Measurements from ENCODE around the gene CFHR4.
A peak's percentile ranks its signal among the peaks of the same experiment; 100 is the strongest.
"Not testable (repeated sequence)": the region's sequence is repeated elsewhere in the genome, so short reads cannot be mapped to it uniquely, and the experiment has no call there.

Gene CFHR4

GRCh38 chr1:196866974-196867373 lies 20.9 kb upstream of the CFHR4 start:
- no peak overlapping the region for H3K4me3 ChIP-seq (replicated peaks in 1 of 2; ENCODE audit: low read depth in 2 of 2, low read length in 2 of 2)
- TF ChIP-seq CTCF (IDR thresholded peaks at IDR 0.05; ENCODE audit: low read depth, low read length): no peak
- no peak for DNase-seq (ENCODE audit: low read depth in 2 of 2)

- no peak for DNase-seq (ENCODE audit: low read depth in 2 of 2)
- H3K4me3 ChIP-seq (replicated peaks in 1 of 2; ENCODE audit: low read depth in 2 of 2, low read length in 2 of 2): no peak overlapping the region
- TF ChIP-seq CTCF (IDR thresholded peaks at IDR 0.05; ENCODE audit: low read depth, low read length): no peak
Observed at GRCh38 chr1:196873385-196873784, 14.5 kb upstream of the CFHR4 start.

GRCh38 chr1:196875935-196876334 lies 11.9 kb upstream of the CFHR4 start:
- H3K4me3 ChIP-seq (replicated peaks in 1 of 2; ENCODE audit: low read depth in 2 of 2, low read length in 2 of 2): no peak overlapping the region
- DNase-seq (ENCODE audit: low read depth in 2 of 2): no peak
- TF ChIP-seq CTCF (IDR thresholded peaks at IDR 0.05; ENCODE audit: low read depth, low read length): no peak

GRCh38 chr1:196877964-196878363 lies 9.9 kb upstream of the CFHR4 start:
- peak; percentile 4 to 20 for DNase-seq (ENCODE audit: low read depth in 2 of 2)
- no peak for TF ChIP-seq CTCF (IDR thresholded peaks at IDR 0.05; ENCODE audit: low read depth, low read length)
- H3K4me3 ChIP-seq (replicated peaks in 1 of 2; ENCODE audit: low read depth in 2 of 2, low read length in 2 of 2): peak overlapping the region; percentile 5 to 17

GRCh38 chr1:196886560-196886959 lies 1.3 kb upstream of the CFHR4 start:
- not testable (repeated sequence) for DNase-seq (ENCODE audit: low read depth in 2 of 2)

GRCh38 chr1:196890668-196891067 lies 2.8 kb downstream of the CFHR4 start:
- no peak overlapping the region for H3K4me3 ChIP-seq (replicated peaks in 1 of 2; ENCODE audit: low read depth in 2 of 2, low read length in 2 of 2)
- TF ChIP-seq CTCF (IDR thresholded peaks at IDR 0.05; ENCODE audit: low read depth, low read length): no peak

More at GRCh38 chr1:196886560-196886959, 1.3 kb upstream of the CFHR4 start:
- H3K4me3 ChIP-seq (replicated peaks in 1 of 2; ENCODE audit: low read depth in 2 of 2, low read length in 2 of 2): not testable (repeated sequence)

GRCh38 chr1:196891251-196891650 lies 3.4 kb downstream of the CFHR4 start:
- H3K4me3 ChIP-seq (replicated peaks in 1 of 2; ENCODE audit: low read depth in 2 of 2, low read length in 2 of 2): no peak overlapping the region
- no peak for TF ChIP-seq CTCF (IDR thresholded peaks at IDR 0.05; ENCODE audit: low read depth, low read length)
- DNase-seq (ENCODE audit: low read depth in 2 of 2): no peak

More at GRCh38 chr1:196890668-196891067, 2.8 kb downstream of the CFHR4 start:
- DNase-seq (ENCODE audit: low read depth in 2 of 2): no peak

All from cardiac fibroblast (primary cell).